BLaER1 (cell line): ENCODE measurements around the gene ITGAE.
A peak's percentile ranks its signal among the peaks of the same experiment; 100 is the strongest.

Experiments
- H3K27ac ChIP-seq: shearing (Covaris generic); formaldehyde crosslinking; 2 replicates; pipeline ENCODE4 v1.8.1; 2022
- H3K27me3 ChIP-seq: shearing (Covaris generic); formaldehyde crosslinking; 2 replicates; pipeline ENCODE4 v1.8.1; 2022
- H3K36me3 ChIP-seq: shearing (Covaris generic); formaldehyde crosslinking; 2 replicates; pipeline ENCODE4 v1.8.1; 2022
- H3K4me1 ChIP-seq: shearing (Covaris generic); formaldehyde crosslinking; 2 replicates; pipeline ENCODE4 v1.8.1; 2022
- H3K4me2 ChIP-seq: shearing (Covaris generic); formaldehyde crosslinking; 2 replicates; pipeline ENCODE4 v1.8.1; 2022
- H3K4me3 ChIP-seq: shearing (Covaris generic); formaldehyde crosslinking; 2 replicates; pipeline ENCODE4 v1.8.1; 2022
- H3K9ac ChIP-seq: shearing (Covaris generic); formaldehyde crosslinking; 2 replicates; pipeline ENCODE4 v1.8.1; 2022
- H3K9me3 ChIP-seq: shearing (Covaris generic); formaldehyde crosslinking; 2 replicates; pipeline ENCODE4 v1.8.1; 2022
- H4K20me1 ChIP-seq: shearing (Covaris generic); formaldehyde crosslinking; 2 replicates; pipeline ENCODE4 v1.8.1; 2022
- Cebpa-rat ChIP-seq: shearing (Covaris generic); IDR thresholded peaks from 2 replicates; pipeline ENCODE4 v1.8.1; 2022

The ITGAE gene

GRCh38 chr17:3669548-3669947, 131.4 kb downstream of the ITGAE start:
- Histone ChIP-seq H3K9ac (peak overlapping the region; percentile 90), H3K4me2 (peak overlapping the region; percentile 93), H3K4me1 (peaks cover 35% of the 10 kb centered on the region), H3K36me3 (peaks cover 44% of the 10 kb centered on the region), H3K4me3 (peak overlapping the region; percentile 86), H3K9me3 (no peaks in the 10 kb centered on the region), H3K27ac (peak overlapping the region; percentile 85), H3K27me3 (no peaks in the 10 kb centered on the region), H4K20me1 (peaks cover 67% of the 10 kb centered on the region)
- TF ChIP-seq Cebpa-rat = no peak

DNA sequence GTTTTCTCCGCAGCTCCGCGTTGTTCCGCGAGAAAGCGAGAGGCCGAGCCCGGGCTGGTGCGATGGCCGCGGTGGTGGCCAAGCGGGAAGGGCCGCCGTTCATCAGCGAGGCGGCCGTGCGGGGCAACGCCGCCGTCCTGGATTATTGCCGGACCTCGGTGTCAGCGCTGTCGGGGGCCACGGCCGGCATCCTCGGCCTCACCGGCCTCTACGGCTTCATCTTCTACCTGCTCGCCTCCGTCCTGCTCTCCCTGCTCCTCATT, 132.0 kb downstream of the ITGAE start:
- Histone ChIP-seq H3K4me3 (peak overlapping the region; percentile 86), H3K27me3 (no peaks in the 10 kb centered on the region), H3K27ac (peak overlapping the region; percentile 85), H3K4me2 (peak overlapping the region; percentile 93), H3K4me1 (peaks cover 35% of the 10 kb centered on the region), H3K9ac (peak overlapping the region; percentile 90), H3K9me3 (no peaks in the 10 kb centered on the region), H4K20me1 (peaks cover 72% of the 10 kb centered on the region), H3K36me3 (peaks cover 49% of the 10 kb centered on the region)
- no peak for TF ChIP-seq Cebpa-rat

DNA sequence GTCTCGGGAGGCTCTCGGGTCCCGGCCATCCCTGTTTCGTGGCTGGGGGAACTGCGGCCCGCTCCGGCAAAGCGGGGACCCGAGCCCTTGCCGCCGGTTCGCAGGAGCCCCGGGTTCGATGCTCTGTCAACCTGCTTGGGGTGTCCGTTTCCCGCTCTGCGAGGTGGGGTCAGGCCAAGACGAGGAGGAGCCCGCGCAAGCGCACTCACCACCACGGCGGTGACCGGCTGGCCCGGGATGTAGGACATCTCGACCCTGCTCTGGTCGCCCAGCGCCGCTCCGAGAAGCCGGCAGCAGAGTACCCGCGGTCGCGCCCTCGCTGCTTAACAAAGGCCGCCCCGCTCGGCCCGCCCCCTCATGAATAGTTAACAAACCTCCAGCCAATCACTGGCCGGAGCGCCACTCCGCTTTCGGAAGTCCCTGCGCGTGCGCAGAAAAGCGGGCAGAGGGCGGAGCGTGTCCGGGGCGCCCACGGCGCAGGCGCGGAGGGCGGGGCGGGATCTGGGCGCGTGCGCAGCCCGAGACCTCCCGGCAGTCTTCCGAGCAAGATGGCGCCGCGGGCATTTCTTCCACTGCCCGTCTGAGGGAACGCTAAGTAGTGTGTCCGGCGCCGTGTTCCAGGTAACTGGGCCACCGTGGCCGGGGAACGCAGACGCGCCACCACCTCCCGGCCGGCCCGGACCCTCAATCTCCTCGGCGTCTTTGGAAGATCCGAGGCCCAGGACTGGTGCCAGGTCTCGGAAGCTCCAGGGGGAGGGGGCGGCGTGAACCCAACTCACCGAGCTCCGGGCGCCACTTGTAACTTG, 132.5 kb downstream of the ITGAE start, which contains the start of the genes EMC6 and TAX1BP3:
Gene EMC6, plus strand, starts transcription at position 534 of the 806 bp plus-strand sequence. CDS start 335 bp downstream, outside the sequence.
Gene TAX1BP3, minus strand, starts transcription at position 300 of the 806 bp plus-strand sequence. Its CDS starts 52 bp downstream, at position 248.
- H3K4me2 ChIP-seq = peak within 1 kb of the TSS; percentile 99
- peaks cover 52% of the 10 kb centered on the region for H3K36me3 ChIP-seq
- no peak for TF ChIP-seq Cebpa-rat
- H4K20me1 ChIP-seq = peaks cover 72% of the 10 kb centered on the region
- no peaks in the 10 kb centered on the region for H3K27me3 ChIP-seq
- H3K9me3 ChIP-seq = no peaks in the 10 kb centered on the region
- H3K4me3 ChIP-seq = peak within 1 kb of the TSS; percentile 86
- peaks cover 35% of the 10 kb centered on the region for H3K4me1 ChIP-seq
- H3K9ac ChIP-seq = peak within 1 kb of the TSS; percentile 90
- H3K27ac ChIP-seq = peak within 1 kb of the TSS; percentile 85

DNA sequence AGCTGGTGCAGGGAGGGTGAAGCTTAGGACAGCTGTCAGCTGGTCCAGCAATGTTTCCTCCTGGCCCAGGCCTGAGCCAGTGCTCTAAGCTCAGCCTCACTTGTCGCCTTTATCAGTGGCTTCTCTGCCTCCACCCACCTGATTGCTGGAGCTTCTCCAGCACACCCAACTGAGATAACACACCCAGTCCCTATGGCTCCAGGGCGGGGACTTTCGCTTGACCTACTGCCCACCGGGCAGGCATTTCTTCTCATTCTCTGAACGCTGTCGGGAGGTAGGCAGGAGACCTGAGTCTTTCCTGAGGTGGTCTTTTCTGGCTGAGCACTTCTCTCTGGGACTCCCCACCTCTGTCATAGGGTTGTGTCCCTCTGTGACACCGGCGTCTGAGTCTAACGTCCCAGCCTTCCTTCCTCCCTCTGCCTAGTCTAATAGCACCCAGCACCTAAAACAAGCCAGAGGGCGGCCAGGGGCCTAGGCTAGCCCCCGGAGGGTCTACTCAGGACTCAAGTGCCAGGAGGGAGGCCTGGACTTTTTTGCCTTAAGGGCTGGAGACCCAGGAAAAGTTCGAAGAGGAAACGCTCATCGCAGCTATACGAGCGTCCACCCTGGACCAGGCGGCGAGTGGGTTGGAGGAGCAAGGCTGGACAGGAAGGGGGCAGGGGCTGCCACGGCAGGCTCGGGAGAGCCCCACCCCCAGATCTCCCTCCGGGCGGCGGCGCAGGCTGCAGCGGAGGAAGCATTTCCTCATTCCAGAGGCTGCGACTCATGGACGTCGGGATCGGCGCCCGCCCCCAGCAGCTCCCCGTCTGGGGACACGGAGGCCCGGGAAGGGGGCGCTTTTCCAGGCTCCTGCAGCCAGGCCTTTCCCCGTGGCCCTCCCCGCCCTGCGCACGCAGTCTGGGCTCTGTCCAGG, 133.4 kb downstream of the ITGAE start:
- Histone ChIP-seq H3K9ac (peak overlapping the region; percentile 90), H3K27me3 (no peaks in the 10 kb centered on the region), H3K4me3 (peak overlapping the region; percentile 86), H3K36me3 (peaks cover 52% of the 10 kb centered on the region), H3K4me2 (peak overlapping the region; percentile 99), H3K9me3 (no peaks in the 10 kb centered on the region), H3K27ac (peak overlapping the region; percentile 85), H4K20me1 (peaks cover 72% of the 10 kb centered on the region), H3K4me1 (peaks cover 35% of the 10 kb centered on the region)
- TF ChIP-seq Cebpa-rat = no peak

DNA sequence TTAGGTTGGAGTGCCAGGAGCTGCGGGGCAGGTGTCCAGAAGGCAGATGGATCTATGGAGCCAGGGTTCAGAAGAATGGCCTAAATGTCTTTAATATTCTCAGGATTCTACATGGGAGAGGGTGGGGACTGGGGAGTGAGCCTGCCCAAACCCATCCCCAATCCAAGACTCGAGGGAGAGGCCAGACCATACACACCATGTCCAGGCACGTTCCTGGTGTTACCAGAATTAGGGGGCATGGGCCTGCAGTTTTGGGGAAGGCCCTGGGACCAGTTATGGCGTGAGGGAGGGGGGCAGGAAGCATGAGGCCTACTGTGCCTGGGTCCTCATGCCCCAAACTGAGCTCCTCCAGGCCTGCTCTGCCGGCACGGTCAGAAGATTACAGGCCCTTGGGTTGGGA, 134.5 kb downstream of the ITGAE start:
- H3K4me2 ChIP-seq = peak overlapping the region; percentile 99
- peaks cover 54% of the 10 kb centered on the region for H3K36me3 ChIP-seq

DNA sequence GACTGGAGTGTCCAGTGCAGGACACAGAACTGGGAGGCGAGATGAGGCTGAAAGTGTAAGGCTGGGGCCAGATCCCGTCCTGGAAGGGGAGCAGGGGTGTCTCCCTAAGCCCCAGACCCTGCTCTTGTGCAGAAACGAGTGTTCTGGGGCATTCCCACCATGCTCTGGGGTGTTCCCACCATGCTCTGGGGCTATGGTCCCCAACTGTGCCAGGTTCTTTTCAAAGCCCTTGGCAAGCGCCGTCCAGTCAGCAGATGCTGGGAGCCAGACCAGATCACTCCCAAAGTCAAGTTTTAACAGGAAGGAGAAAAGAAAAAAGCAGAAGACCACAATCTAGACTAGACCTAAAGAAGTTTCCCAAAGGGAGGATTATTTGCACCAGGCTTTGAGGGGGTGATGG, 135.2 kb downstream of the ITGAE start:
- Histone ChIP-seq H4K20me1 (peaks cover 56% of the 10 kb centered on the region), H3K27me3 (no peaks in the 10 kb centered on the region), H3K9ac (0 out of 2 replicates have a peak overlapping the region, but pooled peaks have one; percentile 15), H3K9me3 (no peaks in the 10 kb centered on the region), H3K4me2 (0 out of 2 replicates have a peak overlapping the region, but pooled peaks have one; percentile 99), H3K36me3 (peaks cover 54% of the 10 kb centered on the region), H3K4me1 (peaks cover 35% of the 10 kb centered on the region), H3K4me3 (no peak overlapping the region), H3K27ac (no peak overlapping the region)
- no peak for TF ChIP-seq Cebpa-rat

More for the DNA sequence above, 134.5 kb downstream of the ITGAE start:
- H3K4me1 ChIP-seq = peaks cover 35% of the 10 kb centered on the region
- no peaks in the 10 kb centered on the region for H3K9me3 ChIP-seq
- no peak overlapping the region for H3K4me3 ChIP-seq
- H3K27ac ChIP-seq = no peak overlapping the region
- H3K9ac ChIP-seq = 0 out of 2 replicates have a peak overlapping the region, but pooled peaks have one; percentile 15
- H3K27me3 ChIP-seq = no peaks in the 10 kb centered on the region
- no peak for TF ChIP-seq Cebpa-rat
- peaks cover 63% of the 10 kb centered on the region for H4K20me1 ChIP-seq
